ENCODE measurements around the gene CNTNAP1.

CNTNAP1 gene

DNA sequence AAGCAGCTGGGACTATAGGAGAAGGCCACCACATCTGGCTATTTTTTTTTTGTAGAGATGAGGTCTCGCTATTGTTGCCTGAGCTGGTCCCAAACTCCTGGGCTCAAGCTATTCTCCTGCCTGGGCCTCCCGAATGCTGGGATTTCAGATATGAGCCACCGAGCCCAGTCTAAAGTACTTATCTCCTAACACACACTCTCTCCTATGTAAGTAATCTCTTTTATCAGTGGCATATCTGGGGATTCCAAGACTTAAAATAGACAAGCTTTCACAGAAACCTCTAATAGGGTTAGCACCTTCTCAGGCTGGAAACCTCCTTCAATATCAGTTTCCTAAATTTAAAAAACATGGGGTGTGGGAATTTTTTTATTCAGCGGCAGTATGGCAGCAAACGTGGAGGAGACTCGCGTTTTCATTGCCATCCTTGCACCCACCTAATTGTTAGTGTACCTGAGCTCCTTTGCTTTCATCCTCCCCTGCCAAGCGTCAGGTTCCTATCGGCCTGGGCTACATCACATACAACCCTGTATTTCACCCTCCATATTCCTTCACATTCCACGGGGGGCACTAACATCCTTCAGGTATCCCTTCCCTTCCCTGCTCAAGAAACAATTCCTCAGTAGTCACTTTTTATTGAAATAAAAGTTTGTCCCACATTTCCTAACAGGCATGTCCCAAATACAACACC, 61.4 kb downstream of the CNTNAP1 start:
- no peak for DNase-seq

DNA sequence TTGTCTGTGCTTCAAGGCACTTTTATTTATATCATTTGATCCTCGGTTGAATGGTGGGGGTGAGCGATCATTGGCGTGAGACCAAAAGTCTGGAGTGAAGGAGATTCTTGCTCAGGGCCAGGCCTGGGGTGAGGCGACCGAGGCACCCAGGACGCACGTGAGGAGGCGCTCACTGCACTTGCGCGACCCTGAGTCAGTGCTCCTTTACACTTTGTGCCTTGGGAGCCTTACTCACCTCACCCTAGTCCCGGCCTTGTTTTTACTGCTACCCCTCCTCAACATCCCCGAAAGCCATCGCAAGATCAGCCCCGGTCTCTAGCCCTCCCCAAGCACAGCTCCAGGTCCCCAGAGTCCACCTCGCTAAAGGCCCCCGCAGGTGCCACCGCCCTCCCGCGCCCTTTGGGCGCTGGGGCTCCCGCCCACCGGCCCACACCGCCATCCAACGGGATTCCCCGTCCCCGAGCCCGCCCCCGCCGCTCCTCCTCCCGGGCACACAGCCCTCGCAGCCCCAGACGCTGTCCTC, 62.0 kb downstream of the CNTNAP1 start:
- DNase-seq = peak; percentile 49

GRCh38 chr17:42744806-42745617, 62.7 kb downstream of the CNTNAP1 start, which contains the start of gene EZH1:
TSS of gene EZH1 (minus strand) at chr17:42745040. CDS start at chr17:42728941, 16,099 bp downstream.
- DNase-seq = peak; percentile 93

DNA sequence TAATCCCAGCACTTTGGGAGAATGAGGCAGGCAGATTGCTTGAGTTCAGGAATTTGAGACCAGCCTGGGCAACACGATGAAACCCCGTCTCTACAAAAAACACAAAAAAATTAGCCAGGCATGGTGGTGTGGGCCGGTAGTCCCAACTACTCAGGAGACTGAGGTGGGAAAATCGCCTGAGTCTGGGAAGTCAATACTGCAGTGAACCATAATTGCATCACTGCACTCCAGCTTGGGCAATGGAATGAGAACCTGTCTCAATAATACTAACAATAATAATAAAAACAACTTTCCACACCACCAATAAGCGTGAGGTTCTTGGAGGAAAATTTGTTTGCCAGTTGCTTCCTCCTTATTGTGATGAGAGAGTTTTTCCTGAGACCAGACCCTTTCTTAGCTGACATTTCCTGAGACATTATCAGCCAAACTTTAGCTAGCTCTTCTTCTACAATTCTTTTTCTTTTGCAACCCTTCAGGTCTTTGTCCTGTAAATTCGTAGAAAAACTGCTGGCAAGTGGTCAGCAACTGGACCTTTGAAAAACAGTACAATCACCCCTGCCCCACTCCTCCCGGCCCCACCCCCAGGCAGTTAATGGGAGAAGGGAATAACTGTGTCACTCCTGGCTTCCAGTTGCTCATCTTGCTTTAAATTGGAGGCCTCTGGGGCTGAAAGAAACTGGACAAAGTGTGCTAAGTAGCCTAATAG, 66.0 kb downstream of the CNTNAP1 start:
- DNase-seq = no peak

DNA sequence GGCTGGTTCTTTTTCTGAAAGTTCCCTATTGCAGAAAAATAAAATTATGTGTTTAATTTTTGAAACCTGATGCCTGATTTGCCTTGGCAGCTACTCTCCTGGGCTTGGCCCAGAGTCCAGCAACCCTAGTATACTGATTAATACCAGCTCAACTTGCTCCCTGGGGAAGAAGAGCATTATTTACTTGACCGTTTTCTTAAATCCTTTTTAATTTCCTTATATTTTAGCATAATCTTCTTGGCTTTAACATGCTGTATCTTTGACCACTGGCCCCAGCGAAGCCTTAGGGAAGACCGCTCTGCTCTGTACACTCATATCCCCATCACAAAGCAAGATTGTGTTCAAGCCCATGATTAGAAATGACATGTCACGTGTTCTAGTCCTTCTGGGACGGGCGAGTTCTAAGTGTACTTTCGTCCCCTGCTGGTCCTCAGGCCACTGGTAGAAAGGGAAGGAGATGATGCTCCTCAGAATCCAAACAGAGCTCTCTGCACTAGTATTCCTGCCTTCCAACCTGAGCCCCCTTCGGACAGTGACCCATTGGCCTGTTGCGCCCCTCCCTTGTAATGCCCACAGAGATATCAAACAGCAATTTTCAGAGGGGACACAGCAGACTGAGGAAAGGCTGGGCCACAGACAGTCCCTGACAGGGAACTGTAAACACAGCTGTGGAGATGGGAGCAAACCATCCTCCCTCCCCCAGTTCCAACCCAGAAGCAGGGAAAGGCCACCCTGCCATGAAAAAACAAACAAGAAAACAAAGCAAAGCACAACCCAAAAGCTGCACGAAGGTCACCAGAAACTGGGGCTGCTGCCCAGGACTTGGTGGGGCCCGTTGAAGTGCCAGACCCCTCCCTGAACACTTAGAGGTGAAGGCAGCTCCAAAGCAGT, 66.8 kb downstream of the CNTNAP1 start:
- no peak for DNase-seq
